Mucosa of stomach (tissue), 1 donor: ENCODE measurements around the gene RPUSD3.

Source experiments
- H3K27me3 ChIP-seq: one replicate; pipeline ENCODE4 v1.7.0; 2013; ENCODE audit warnings: mild to moderate bottlenecking, low read length; ENCODE audit not compliant: control insufficient read depth, insufficient read depth
- H3K36me3 ChIP-seq: one replicate; pipeline ENCODE4 v1.7.0; 2013; ENCODE audit warnings: low read length; ENCODE audit not compliant: control insufficient read depth, insufficient read depth
- H3K4me1 ChIP-seq: one replicate; pipeline ENCODE4 v1.7.0; 2013; ENCODE audit warnings: mild to moderate bottlenecking, low read length; ENCODE audit not compliant: control insufficient read depth, insufficient read depth
- H3K4me3 ChIP-seq: one replicate; pipeline ENCODE4 v1.7.0; 2013; ENCODE audit warnings: low read length
- H3K9ac ChIP-seq: one replicate; pipeline ENCODE4 v1.7.0; 2013; ENCODE audit warnings: mild to moderate bottlenecking, low read length, moderate library complexity
- H3K9me3 ChIP-seq: one replicate; pipeline ENCODE4 v1.7.0; 2013; ENCODE audit warnings: mild to moderate bottlenecking, low read length, moderate library complexity; ENCODE audit not compliant: control insufficient read depth
- donor health status: Pancreatic carcinoma.

RPUSD3 gene

DNA sequence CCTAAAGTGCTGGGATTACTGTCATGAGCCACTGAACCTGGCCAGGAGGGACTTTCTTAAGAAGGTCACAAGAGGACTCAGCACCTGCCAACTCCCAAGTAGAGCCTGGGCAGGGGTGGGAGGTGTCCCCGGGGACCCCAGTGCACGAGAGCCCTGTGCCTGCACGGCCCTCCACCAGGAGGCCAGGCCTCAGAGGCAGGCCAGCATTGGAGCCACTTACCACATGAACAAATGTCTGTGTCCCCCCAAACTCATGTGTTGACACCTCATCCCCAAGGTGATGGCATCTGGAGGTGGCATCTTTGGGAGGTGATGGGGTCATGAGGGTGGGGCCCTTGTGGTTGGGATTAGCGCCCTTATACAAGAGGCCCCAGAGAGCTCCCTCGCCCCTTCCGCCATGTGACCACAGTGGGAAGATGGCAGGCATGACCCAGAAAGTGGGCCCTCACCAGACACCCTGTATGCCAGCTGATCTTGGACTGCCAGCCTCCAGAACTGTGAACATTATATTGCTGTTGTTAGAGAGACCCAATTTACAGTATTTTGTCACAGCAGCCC is 3.2 kb upstream of the RPUSD3 start:
- no peak overlapping the region for H3K4me3 ChIP-seq
- no peaks in the 10 kb centered on the region for H3K27me3 ChIP-seq
- no peaks in the 10 kb centered on the region for H3K9me3 ChIP-seq
- no peak overlapping the region for H3K9ac ChIP-seq
- H3K4me1 ChIP-seq = peaks cover 4% of the 10 kb centered on the region
- no peaks in the 10 kb centered on the region for H3K36me3 ChIP-seq

DNA sequence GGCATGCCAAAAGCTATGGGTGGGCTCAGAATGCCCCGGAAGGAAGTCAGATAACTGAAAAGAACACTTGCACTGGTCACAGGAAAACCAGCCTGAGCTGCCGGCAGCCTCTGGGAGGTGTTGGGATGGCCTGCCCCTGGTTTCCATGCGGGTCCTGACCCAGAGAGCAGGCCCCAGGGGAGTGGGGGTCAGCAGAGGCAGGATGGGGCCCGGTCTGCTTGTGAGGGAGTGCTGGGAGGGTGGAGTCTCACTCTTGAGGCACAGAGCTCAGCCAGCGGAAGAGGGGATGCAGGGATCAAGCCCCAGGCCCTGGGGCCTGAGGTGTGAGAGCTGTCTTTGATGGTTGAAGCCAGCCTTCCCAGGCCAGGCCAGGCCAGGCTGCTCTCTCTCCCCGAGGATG is 2.4 kb upstream of the RPUSD3 start:
- H3K4me1 ChIP-seq = peaks cover 4% of the 10 kb centered on the region
- H3K4me3 ChIP-seq = no peak overlapping the region
- no peaks in the 10 kb centered on the region for H3K9me3 ChIP-seq
- H3K27me3 ChIP-seq = no peaks in the 10 kb centered on the region
- no peak overlapping the region for H3K9ac ChIP-seq
- no peaks in the 10 kb centered on the region for H3K36me3 ChIP-seq

DNA sequence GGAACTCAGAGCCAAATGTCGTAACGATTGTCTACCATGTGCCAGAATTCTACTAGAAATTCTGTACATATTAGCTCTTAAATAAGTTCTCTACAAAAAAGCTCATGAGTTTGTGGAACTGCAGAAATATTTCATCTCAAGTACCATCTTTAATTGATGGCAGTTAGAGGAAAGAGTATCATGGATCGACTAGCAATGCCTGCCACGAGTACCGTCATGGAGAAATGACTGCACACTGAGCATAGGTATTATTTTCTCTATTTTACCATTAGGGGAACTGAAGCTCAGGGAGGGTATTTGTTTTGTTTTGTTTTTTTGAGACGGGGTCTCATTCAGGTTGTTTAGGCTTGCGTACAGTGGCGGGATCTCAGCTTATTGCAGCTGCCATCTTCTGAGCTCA is 2.8 kb downstream of the RPUSD3 start:
- H3K4me1 ChIP-seq = peaks cover 4% of the 10 kb centered on the region
- no peaks in the 10 kb centered on the region for H3K27me3 ChIP-seq
- H3K9ac ChIP-seq = no peak overlapping the region
- no peaks in the 10 kb centered on the region for H3K9me3 ChIP-seq
- H3K36me3 ChIP-seq = peaks cover 4% of the 10 kb centered on the region
- no peak overlapping the region for H3K4me3 ChIP-seq

DNA sequence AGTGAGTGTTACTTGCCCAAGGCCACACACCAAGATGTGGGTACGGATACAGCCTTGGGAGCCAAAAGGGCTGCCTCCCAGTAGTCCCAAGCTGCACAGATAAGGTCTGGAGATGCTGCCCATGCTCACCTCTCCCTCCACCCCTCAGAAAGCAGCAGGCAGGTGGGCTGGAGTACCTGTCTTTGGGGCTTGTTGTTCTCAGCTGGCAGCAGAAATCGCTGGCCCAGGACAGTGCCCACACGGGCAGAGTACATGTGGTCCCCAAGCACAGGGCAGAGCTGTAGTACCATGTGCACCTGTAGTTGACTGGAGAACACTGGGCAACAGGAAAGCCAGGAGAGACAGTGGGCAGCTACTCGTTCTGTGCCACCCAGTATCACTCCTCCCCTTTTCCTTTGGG is 5.0 kb downstream of the RPUSD3 start:
- no peak overlapping the region for H3K4me3 ChIP-seq
- peaks cover 12% of the 10 kb centered on the region for H3K36me3 ChIP-seq
- H3K4me1 ChIP-seq = no peaks in the 10 kb centered on the region
- H3K9me3 ChIP-seq = no peaks in the 10 kb centered on the region
- H3K9ac ChIP-seq = no peak overlapping the region
- no peaks in the 10 kb centered on the region for H3K27me3 ChIP-seq

DNA sequence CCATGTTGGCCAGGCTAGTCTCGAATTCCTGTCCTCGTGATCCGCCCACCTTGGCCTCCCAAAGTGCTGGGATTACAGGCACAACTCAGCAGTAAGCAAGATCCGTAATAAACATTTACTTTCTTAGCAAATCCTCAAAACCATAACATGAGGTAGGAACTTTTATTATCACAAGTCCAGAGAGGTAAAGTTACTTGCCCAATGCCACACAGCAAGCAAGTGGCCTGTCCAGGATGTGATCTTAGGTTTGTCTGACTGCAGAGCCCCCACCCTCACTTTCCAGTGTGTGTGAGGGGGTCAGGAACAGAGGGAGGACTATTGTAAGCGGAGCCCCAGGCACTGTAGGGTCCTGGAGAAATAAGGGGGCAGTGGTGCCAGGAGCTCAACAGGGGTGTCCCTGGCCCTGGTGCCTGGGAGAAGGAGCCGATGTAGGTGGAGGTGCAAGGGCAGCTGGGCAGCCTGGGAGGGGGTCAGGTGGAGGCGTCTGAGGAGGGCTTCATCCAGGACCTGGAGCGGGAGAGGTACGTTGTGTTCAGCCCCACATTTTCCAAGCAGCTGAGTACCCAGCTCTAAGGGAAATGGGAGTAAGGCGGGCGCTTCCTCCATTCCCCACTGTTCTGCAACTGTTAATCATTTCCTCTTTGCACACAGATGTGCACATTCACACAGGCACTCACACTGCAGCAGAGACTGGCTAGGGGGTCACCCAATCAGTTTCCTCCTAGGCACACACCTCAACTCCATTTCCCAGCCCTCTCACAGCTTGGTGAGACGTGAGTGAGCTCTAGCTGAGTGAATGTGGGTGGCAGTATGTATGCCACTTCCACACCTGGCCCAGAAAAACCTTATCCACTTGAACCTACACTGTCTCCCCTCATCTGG is 5.9 kb downstream of the RPUSD3 start:
- no peaks in the 10 kb centered on the region for H3K9me3 ChIP-seq
- H3K4me1 ChIP-seq = no peaks in the 10 kb centered on the region
- peaks cover 17% of the 10 kb centered on the region for H3K36me3 ChIP-seq
- H3K4me3 ChIP-seq = no peak overlapping the region
- H3K27me3 ChIP-seq = no peaks in the 10 kb centered on the region
- no peak overlapping the region for H3K9ac ChIP-seq

DNA sequence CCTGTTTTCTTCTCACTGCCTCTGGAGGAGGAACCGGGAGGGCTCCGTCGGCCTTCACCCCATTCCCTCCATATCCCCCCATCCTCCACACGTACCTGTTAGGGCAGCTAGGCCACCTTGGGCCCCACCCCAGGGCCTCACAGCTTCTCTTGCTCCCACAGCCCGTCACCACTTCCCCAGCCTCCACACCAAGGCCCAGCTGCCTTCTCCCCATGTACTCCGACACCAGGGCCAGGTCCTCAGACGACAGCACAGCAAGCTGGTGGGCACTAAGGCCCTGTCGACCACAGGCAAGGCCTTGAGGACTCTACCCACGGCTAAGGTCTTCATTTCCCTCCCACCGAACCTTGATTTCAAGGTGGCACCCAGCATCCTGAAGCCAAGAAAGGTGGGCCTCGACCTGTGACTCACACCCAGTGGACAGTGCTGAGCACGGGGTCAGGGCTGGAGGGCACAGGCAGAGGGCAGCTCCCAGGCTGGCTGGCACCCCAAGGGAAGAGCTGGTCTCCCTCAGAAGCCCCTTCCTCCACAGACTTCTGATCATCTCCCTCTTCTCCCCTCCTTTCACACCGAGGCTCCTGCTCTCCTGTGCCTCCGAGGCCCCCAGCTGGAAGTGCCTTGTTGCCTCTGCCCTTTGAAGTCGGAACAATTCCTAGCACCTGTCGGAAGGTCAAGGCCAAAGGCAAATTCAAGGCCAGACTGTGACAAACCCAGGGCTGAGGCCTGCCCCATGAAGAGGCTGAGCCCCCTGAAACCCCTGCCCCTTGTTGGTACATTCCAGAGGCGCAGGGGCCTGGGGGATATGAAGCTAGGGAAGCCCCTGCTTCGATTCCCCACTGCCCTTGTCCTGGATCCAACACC is 9.1 kb downstream of the RPUSD3 start:
- Histone ChIP-seq H3K36me3 (peaks cover 20% of the 10 kb centered on the region), H3K9ac (no peak overlapping the region)

DNA sequence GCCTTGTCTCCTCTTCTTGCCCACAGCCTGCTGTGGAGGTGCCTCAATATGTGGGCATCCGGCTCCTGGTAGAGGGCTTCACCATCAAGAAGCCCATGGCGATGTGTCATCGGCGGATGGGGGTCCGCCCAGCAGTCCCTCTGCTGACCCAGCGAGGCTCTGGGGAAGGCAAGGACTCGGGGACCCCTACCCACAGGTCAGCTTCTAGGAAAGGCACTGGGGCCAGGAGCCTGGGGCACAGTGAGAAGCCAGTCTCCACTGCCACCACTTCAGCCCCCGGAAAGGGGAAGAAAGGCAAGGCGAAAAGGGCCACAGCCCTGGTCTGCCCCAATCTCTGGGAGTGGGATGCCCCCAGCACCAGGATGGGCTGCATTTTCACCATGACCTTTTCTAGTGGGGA is 10.7 kb downstream of the RPUSD3 start:
- no peaks in the 10 kb centered on the region for H3K27me3 ChIP-seq
- H3K4me1 ChIP-seq = no peaks in the 10 kb centered on the region
- no peaks in the 10 kb centered on the region for H3K9me3 ChIP-seq
- no peak overlapping the region for H3K4me3 ChIP-seq
- H3K9ac ChIP-seq = no peak overlapping the region
- H3K36me3 ChIP-seq = peaks cover 20% of the 10 kb centered on the region

More for the DNA sequence above, 9.1 kb downstream of the RPUSD3 start:
- no peak overlapping the region for H3K4me3 ChIP-seq
- no peaks in the 10 kb centered on the region for H3K4me1 ChIP-seq
- no peaks in the 10 kb centered on the region for H3K9me3 ChIP-seq
- H3K27me3 ChIP-seq = no peaks in the 10 kb centered on the region

DNA sequence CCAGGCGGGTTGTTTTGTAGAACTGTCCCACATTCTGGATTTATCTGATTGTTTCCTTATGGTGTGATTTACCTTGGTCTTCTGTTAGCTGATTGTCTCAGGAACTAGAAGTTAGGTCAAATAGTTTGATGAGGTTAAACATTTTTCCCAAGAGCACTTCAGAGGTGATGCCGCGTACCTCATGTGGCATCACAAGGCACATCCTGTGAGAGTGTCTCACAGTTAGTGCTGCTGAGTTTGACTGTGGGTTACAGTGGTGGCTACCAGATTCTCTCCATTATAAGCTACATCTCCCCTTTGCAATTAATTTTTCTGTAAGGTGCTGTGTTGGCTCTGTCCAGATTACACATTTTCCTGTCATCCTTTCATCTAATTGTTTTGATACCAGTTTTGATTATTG is 12.6 kb downstream of the RPUSD3 start:
- H3K4me1 ChIP-seq = no peaks in the 10 kb centered on the region
- H3K27me3 ChIP-seq = no peaks in the 10 kb centered on the region
- no peak overlapping the region for H3K9ac ChIP-seq
- no peaks in the 10 kb centered on the region for H3K9me3 ChIP-seq
- H3K36me3 ChIP-seq = peaks cover 20% of the 10 kb centered on the region
- no peak overlapping the region for H3K4me3 ChIP-seq

DNA sequence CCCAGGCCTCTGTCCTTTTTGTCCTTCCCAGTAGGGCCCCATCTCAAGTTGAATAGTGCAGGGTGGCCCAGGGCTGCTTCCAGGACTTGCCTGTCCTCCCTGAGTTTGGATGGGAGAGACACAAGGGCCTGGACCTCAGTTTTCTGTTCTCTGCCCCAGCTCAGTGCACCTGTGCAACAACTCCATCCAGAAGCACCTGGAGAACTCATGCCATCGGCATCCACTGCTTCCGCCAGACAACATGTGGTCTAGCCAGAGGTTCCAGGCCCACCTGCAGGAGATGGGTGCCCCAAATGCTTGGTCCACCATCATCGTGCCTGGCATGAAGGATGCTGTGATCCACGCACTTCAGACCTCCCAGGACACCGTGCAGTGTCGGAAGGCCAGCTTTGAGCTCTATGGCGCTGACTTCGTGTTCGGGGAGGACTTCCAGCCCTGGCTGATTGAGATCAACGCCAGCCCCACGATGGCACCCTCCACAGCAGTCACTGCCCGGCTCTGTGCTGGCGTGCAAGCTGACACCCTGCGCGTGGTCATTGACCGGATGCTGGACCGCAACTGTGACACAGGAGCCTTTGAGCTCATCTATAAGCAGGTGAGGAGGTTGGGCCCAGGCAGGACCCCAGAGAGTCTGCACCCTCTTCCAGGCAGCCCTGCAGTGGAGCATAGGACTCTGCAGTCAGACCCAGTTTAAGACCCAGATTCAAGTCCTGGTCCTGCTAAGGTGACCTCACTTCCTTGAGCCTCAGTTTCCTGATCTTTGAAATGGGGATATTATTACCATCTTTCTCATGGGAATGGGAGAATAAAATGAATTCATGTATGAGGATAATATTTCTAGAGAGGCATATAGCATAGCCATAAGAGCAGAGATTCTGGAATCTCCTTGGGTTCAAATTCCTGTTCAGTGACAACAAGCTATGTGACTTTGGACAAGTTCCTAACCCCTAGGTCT is 14.7 kb downstream of the RPUSD3 start:
- Histone ChIP-seq H3K4me1 (peaks cover 9% of the 10 kb centered on the region), H3K27me3 (no peaks in the 10 kb centered on the region), H3K36me3 (peaks cover 13% of the 10 kb centered on the region)

DNA sequence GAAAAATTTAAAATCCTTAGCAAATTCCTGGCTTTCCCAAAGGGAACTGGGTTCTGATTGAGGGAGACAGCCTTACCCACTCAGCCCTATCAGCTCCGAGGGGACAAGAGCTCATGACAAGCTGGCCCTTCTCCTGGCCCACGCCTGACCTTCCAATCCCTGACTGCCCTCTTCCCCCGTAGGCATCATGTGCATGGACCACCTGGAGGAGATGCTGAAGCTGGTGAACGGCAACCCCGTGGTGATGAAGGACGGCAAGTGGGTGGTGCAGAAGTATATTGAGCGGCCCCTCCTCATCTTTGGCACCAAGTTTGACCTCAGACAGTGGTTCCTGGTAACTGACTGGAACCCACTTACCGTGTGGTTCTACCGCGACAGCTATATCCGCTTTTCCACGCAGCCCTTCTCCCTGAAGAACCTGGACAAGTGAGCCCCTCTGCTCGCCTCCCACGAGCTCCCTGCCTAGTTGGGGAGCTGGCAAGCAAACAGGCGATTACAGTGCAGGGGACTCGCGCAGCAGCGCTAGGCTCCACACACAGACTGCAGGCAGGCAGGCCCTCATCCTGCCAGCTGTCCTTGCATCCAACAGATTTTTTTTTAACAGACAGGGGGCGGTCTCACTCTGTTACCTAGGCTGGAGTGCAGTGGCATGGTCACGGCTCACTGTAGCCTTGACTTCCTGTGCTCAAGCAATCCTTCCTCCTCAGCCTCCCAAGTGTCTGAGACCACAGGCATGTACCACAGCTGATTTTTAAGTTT is 16.8 kb downstream of the RPUSD3 start:
- no peak overlapping the region for H3K4me3 ChIP-seq
- peaks cover 5% of the 10 kb centered on the region for H3K36me3 ChIP-seq
- H3K9me3 ChIP-seq = no peaks in the 10 kb centered on the region
- no peaks in the 10 kb centered on the region for H3K27me3 ChIP-seq
- no peak overlapping the region for H3K9ac ChIP-seq
- peaks cover 9% of the 10 kb centered on the region for H3K4me1 ChIP-seq

More for the DNA sequence above, 14.7 kb downstream of the RPUSD3 start:
- no peak overlapping the region for H3K9ac ChIP-seq
- no peak overlapping the region for H3K4me3 ChIP-seq
- H3K9me3 ChIP-seq = no peaks in the 10 kb centered on the region
